HUES64 (cell line): ENCODE measurements around the gene CCDC60.

Experiments used
- H3K27ac ChIP-seq: 2 replicates; pipeline ENCODE4 v1.7.0; 2013; ENCODE audit warnings: low read depth, low read length, inconsistent platforms
- H3K27me3 ChIP-seq: 2 replicates; pipeline ENCODE4 v1.6.1; 2013; ENCODE audit warnings: mild to moderate bottlenecking, low read length; ENCODE audit not compliant: insufficient read depth
- H3K36me3 ChIP-seq: 2 replicates; pipeline ENCODE4 v1.6.1; 2013; ENCODE audit warnings: mild to moderate bottlenecking, low read length; ENCODE audit not compliant: insufficient read depth
- H3K4me1 ChIP-seq: 2 replicates; pipeline ENCODE4 v1.6.1; 2013; ENCODE audit warnings: mild to moderate bottlenecking, low read length, moderate library complexity; ENCODE audit not compliant: insufficient read depth
- H3K4me3 ChIP-seq: 2 replicates; pipeline ENCODE4 v1.5.1; 2013; ENCODE audit warnings: mild to moderate bottlenecking, low read length, moderate library complexity
- H3K9ac ChIP-seq: 2 replicates; pipeline ENCODE4 v1.6.1; 2013; ENCODE audit warnings: mild to moderate bottlenecking, low read depth, low read length
- H3K9me3 ChIP-seq: 2 replicates; pipeline ENCODE4 v1.6.1; 2013; ENCODE audit warnings: low read depth, low read length; ENCODE audit not compliant: insufficient read depth
- WGBS: fragments of 150-250, 120-280 bp; methylation state at CpG from one replicate; pipeline ENCODE4 v1.1.7; 2013; ENCODE audit warnings: missing lambda C conversion rate; 5-methylcytosine and 5-hydroxymethylcytosine counted together

The CCDC60 gene

DNA sequence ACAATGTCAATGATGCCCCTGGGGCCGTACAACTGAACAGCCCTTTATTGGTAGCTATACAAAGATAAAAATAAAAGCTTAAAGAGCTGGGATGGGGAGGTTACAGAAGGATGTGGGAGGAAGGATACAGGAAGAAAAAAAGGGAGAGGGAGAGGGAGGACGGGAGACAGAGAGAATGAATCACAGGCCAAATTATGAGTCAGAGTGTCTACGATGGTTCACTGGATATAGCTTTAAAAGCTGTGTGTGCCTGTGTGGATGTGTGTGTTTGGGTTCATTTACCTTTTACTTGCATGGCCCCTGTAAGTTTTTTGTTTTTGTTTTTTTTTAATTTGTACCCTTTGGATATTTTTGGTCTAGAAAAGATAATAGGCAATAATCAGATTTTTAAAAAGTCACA lies 111.9 kb downstream of the CCDC60 start:
- no peak overlapping the region for H3K4me3 ChIP-seq
- no peaks in the 10 kb centered on the region for H3K36me3 ChIP-seq
- H3K27ac ChIP-seq, result no peak overlapping the region
- WGBS, result 86% methylated on average over 3 of the region's 3 CpGs
- no peaks in the 10 kb centered on the region for H3K4me1 ChIP-seq
- H3K27me3 ChIP-seq, result no peaks in the 10 kb centered on the region
- H3K9me3 ChIP-seq, result no peaks in the 10 kb centered on the region
- H3K9ac ChIP-seq, result no peak overlapping the region

DNA sequence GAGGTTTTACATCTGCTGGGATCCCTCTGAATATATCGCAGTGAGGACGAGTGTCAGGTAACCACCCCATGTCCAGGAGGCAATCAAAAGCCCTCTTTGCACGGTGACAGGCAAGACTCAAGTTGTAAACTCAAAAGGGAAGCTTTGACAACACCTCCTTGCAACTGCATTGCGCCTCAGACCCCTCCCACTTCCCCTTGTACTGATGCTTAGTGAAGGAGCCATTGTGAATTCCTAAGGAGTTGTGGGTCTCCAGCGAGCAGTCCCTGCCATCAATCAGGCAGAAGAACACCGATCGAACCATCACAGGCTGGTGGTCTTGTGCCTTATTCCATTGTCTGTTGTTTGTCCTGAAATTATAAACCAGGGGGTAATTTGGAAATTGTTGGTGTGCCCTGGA lies 112.6 kb downstream of the CCDC60 start:
- no peaks in the 10 kb centered on the region for H3K36me3 ChIP-seq
- no peaks in the 10 kb centered on the region for H3K27me3 ChIP-seq
- H3K9ac ChIP-seq, result no peak overlapping the region
- no peak overlapping the region for H3K27ac ChIP-seq
- no peaks in the 10 kb centered on the region for H3K9me3 ChIP-seq
- H3K4me1 ChIP-seq, result no peaks in the 10 kb centered on the region
- WGBS, result 76% methylated on average over 7 of the region's 7 CpGs
- H3K4me3 ChIP-seq, result no peak overlapping the region

DNA sequence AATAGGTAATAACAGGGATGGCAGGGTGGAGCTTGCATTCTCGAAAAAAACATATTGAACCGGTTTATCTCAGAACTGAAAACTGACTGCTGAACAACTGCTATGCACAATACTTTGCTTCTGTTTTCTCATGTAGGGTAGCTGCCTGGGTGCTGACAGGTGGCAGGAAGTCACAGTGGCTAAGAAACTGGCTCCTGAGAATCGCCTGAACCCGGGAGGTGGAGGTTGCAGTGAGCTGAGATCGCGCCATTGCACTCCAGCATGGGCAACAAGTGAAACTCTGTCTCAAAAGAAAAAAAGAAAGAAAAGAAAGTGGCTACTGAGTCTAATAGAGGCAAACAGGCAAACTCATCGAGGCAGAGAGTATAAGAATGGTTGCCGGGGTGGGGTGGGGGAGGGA lies 113.1 kb downstream of the CCDC60 start:
- H3K36me3 ChIP-seq, result no peaks in the 10 kb centered on the region
- H3K4me1 ChIP-seq, result no peaks in the 10 kb centered on the region
- 92% methylated on average over 8 of the region's 8 CpGs for whole genome bisulfite sequencing
- no peak overlapping the region for H3K4me3 ChIP-seq
- H3K9ac ChIP-seq, result no peak overlapping the region
- no peak overlapping the region for H3K27ac ChIP-seq
- no peaks in the 10 kb centered on the region for H3K27me3 ChIP-seq
- H3K9me3 ChIP-seq, result no peaks in the 10 kb centered on the region

DNA sequence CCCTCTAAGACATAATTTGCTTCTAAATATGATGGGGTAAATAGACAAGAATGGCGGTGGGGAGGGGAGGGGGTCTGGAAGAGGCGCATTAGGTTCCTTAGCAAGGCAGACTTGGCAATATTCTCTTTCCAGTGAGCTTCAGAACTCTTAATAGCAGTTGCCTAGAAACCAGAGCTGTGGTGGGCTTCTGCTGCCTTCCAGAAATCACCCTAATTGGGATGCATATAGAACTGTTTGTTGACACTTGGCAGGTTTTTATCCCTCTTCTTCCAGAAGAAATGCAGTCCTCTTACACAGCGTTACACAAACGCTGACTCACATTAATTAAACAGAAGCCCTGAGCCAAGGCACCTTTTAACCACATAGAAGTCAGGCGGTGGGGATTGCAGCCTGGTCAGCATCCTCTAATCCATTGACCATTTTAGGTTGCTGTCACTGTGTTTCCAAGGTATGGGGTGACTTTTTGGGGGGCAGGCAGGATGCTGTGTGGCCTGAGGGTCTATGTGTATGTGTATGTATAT lies 114.1 kb downstream of the CCDC60 start:
- no peak overlapping the region for H3K4me3 ChIP-seq
- no peaks in the 10 kb centered on the region for H3K9me3 ChIP-seq
- H3K4me1 ChIP-seq, result no peaks in the 10 kb centered on the region
- H3K27me3 ChIP-seq, result no peaks in the 10 kb centered on the region
- H3K27ac ChIP-seq, result no peak overlapping the region
- H3K9ac ChIP-seq, result no peak overlapping the region
- no peaks in the 10 kb centered on the region for H3K36me3 ChIP-seq
- 84% methylated on average over 5 of the region's 5 CpGs for WGBS

DNA sequence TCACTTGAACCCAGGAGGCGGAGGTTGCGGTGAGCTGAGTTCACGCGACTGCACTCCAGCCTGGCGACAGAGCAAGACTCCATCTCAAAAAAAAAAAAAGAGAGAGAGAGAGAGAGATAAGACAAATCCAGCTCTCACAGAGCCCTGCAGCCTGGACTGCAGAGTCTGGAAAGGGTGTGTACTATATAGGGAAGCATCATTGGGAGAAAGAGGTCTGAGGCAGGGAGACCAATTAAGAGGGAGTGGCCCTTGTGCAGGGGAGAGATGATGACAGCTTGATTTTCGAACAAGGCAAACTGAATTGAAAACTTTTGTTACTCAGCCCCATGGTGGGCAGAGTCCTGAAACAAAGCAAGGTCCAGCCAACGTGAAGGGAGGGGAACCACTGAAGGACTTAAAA lies 116.2 kb downstream of the CCDC60 start:
- no peak overlapping the region for H3K9ac ChIP-seq
- H3K36me3 ChIP-seq, result no peaks in the 10 kb centered on the region
- H3K4me3 ChIP-seq, result no peak overlapping the region
- H3K27me3 ChIP-seq, result no peaks in the 10 kb centered on the region
- H3K4me1 ChIP-seq, result no peaks in the 10 kb centered on the region
- 95% methylated on average over 7 of the region's 7 CpGs for WGBS
- H3K27ac ChIP-seq, result no peak overlapping the region
- H3K9me3 ChIP-seq, result no peaks in the 10 kb centered on the region

DNA sequence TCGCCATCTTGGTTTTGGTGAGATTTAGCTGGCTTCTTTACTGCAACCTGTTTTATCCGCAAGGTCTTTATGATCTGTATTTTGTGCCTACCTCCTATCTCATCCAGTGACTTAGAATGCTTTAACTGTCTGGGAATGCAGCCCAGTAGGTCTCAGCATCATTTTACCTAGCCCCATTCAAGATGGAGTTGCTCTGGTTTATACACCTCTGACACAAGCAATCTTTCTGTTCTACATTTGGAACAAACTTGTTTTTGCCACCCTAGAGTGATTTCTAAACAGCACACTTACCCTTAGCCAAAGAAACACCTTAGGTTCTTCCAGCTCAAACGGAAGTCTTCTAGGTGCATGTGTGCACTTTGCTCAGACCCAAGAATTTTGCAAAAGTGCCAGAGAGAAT lies 122.3 kb downstream of the CCDC60 start:
- Histone ChIP-seq H3K4me1 (peaks cover 14% of the 10 kb centered on the region), H3K9ac (no peak overlapping the region), H3K27me3 (no peaks in the 10 kb centered on the region), H3K4me3 (no peak overlapping the region), H3K36me3 (no peaks in the 10 kb centered on the region), H3K27ac (peak overlapping the region; percentile 49), H3K9me3 (peaks cover 5% of the 10 kb centered on the region)
- WGBS, result 89% methylated on average over 3 of the region's 3 CpGs

DNA sequence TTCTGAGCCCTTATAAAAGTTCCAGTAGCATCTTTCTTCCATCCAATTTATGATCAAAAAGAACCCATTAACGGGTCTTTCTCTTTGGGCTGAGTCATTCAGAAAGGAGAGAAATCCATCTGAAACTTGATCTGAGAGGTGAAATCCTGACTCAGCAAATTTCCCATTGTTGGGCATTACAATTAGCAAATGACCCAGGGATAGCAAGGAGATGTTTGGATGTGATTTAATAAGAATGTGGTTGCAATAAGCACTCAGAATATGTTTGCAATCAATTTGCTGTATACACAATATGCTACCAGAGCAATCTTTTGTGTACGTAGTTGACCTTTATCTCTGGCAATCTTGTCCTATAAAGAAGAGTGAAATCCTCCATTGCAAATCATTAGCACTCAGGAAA lies 122.7 kb downstream of the CCDC60 start:
- Histone ChIP-seq H3K9ac (no peak overlapping the region), H3K27ac (peak overlapping the region; percentile 49), H3K36me3 (no peaks in the 10 kb centered on the region), H3K9me3 (peaks cover 5% of the 10 kb centered on the region), H3K4me3 (no peak overlapping the region), H3K27me3 (no peaks in the 10 kb centered on the region), H3K4me1 (peaks cover 14% of the 10 kb centered on the region)
- 52% methylated on average over 1 of the region's 2 CpGs for WGBS

DNA sequence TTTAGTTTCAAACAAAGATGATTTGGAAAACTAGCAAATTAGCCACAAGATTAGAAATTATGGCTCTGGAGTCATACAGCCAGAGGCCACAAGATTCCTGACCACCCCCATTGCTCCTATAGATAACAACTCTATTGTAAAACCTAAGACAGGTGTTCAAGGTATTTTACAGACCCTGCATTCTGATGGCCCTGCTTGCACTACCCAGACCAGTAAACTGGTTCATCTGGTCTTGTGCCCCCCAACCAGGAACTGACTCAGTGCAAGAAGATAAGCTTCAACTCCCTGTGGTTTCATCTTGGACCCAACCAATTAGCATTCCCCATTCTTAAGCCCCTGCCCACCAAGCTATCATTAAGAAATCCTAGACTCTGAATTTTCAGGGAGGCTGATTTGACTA lies 125.0 kb downstream of the CCDC60 start:
- peaks cover 5% of the 10 kb centered on the region for H3K9me3 ChIP-seq
- no peaks in the 10 kb centered on the region for H3K27me3 ChIP-seq
- no peak overlapping the region for H3K9ac ChIP-seq

DNA sequence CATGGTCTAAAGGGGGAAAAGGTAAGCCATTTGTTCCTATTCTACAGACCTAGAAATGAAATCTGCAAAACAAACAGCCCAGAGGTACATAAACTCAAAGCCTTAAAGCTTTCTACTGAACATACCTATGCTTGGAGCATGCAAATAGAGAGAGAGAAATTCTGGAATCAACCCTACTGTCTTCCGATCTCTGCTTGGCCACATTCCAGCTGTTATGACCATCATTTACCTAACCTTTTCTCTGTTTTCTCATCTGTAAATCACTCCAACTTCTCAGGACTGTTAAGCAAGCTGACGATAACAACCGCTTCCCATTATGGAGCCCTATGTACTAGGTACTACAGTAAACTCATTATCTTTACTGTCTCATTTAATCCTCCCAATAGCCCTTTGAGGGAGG lies 126.3 kb downstream of the CCDC60 start:
- Histone ChIP-seq H3K9ac (no peak overlapping the region), H3K27ac (no peak overlapping the region), H3K27me3 (no peaks in the 10 kb centered on the region), H3K36me3 (no peaks in the 10 kb centered on the region), H3K4me1 (peaks cover 14% of the 10 kb centered on the region), H3K4me3 (no peak overlapping the region), H3K9me3 (peaks cover 5% of the 10 kb centered on the region)
- 95% methylated on average over 3 of the region's 3 CpGs for WGBS

More for the DNA sequence above, 125.0 kb downstream of the CCDC60 start:
- no peaks in the 10 kb centered on the region for H3K36me3 ChIP-seq
- H3K4me1 ChIP-seq, result peaks cover 14% of the 10 kb centered on the region
- H3K4me3 ChIP-seq, result no peak overlapping the region
- no peak overlapping the region for H3K27ac ChIP-seq

DNA sequence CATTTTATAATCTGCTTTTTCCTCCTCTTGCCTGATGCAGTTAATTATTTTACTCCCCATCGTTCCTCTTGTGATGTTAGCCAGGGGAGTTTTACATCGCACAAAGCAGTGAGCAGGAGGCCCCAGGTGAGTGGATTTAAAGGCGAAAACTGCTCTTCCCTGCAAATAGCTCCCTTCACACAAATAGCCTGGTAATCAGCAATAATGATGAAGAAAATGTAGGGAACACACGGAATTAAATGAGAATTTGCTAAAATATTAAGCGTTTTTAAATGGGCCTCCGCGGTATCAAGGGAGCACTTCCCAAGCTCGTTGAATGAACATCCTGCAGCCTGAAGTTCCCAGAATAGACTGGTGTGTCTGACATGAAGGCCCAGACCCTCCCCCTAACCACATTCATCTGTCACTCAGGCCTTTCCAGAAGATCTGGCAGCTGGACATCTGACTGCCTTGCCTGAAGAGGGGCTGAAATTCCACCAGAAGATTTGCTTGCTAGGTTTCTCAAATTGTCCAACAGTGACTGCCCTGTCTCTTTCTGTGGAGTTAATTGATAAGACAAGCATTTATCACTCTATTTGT lies 127.2 kb downstream of the CCDC60 start:
- H3K9me3 ChIP-seq, result peaks cover 8% of the 10 kb centered on the region
- H3K36me3 ChIP-seq, result no peaks in the 10 kb centered on the region
- no peaks in the 10 kb centered on the region for H3K27me3 ChIP-seq
- no peak overlapping the region for H3K4me3 ChIP-seq
- H3K9ac ChIP-seq, result no peak overlapping the region
- 95% methylated on average over 7 of the region's 8 CpGs for WGBS
- H3K27ac ChIP-seq, result no peak overlapping the region
- peaks cover 14% of the 10 kb centered on the region for H3K4me1 ChIP-seq

DNA sequence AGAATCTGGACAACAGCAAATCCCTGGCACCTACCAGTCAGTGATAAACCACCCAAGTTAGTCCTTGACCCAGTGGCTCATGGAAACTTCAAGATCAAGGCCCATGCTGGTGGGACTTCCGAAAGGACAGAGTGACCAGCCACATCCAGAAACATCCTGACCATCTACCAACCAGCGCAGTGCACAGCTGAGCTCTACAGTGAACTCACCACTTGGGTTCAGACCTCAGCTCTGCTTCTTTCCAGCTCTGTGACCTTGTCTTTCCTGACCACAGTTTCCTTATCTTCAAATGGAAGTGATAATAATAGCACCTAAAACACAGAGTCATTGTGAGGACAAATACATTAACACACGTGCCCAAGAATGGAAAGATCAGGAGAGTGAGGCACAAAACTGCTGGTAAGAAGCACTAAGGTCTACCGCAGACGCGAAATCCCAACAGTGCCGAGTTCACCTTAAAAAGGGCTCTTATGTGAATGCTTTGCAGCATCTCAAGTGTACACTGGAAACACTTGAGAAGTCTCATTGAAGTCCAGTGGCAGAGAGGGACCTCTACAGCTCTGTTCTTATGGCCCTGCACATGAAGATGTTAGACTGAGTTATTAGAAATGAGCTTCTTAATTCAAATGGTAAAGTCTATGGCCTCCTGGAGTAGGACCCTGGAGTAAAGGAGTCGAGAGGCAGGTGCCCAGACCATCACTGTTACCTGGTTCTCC lies 128.8 kb downstream of the CCDC60 start:
- Histone ChIP-seq H3K4me3 (no peak overlapping the region), H3K4me1 (no peaks in the 10 kb centered on the region), H3K9me3 (peaks cover 8% of the 10 kb centered on the region), H3K27me3 (no peaks in the 10 kb centered on the region), H3K27ac (no peak overlapping the region), H3K9ac (no peak overlapping the region), H3K36me3 (no peaks in the 10 kb centered on the region)
- WGBS, result 96% methylated on average over 8 of the region's 8 CpGs
